Activated T-helper 9 cell treated with anti-CD3 and anti-CD28 coated beads, Interleukin-2, amount 50 U/mL, for 16 hours (primary cell): ENCODE measurements around the gene ERICH3.

ENCODE experiments used
- DNase-seq: peaks from one replicate; pipeline ENCODE4 v3.0.0-alpha.2; 2020; ENCODE audit warnings: low read depth

Gene ERICH3, protein sequence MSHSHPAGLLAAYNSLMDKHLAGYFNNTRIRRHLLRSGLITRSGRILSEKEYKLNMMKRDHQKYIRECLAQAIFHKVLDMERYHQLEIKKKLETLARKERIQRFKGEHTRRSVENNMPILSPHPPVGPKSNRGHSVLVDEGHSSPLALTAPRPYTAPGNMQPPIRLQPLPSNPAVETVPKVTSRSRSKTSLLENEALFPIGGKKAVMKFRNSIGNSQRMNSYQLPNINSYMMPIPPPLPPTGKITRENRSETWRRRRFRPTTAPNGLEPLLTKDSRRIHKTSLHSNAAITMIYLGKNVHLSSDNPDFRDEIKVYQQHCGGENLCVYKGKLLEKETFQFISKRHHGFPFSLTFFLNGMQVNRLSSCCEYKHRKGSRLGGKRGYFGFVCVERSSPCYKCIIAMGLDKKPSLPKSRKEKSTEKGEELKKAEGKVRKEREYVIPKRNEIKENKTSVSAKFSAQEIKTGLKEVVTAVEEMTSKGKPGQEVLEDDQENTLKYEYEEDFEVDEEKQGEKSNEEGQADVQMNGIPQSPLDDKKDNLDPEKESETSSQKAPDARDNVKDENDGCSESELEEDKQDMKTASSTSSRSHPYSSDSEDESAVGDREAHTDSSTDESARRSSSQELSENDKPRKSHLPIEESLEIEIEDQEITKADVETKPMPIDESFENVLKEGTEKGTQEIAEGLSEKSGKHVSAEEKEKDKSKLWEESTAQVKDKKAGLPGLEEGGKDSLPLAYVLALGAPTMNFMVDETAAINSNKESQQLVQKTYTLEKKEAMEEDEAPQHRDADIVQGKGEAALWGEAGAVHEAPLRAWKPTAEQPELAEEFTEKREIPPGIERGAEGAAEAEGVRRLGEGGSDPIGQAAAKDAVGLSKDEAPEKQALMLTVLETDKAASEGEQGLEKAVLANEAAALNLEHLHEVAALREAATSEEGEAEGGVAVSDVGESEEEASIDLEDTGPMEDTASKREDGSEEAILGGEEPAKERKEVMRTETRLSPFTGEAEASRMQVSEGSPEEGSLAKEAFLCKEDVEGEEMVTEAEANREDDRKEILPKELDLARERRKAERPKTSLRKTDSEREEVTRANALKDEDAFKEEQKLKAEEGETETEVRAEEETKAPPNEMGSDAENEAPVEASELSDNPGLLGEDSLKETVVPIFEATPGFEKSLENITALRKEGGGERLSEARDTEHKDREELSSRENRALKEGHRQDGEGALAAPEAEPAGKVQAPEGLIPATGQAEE (N-terminal part only)

DNA sequence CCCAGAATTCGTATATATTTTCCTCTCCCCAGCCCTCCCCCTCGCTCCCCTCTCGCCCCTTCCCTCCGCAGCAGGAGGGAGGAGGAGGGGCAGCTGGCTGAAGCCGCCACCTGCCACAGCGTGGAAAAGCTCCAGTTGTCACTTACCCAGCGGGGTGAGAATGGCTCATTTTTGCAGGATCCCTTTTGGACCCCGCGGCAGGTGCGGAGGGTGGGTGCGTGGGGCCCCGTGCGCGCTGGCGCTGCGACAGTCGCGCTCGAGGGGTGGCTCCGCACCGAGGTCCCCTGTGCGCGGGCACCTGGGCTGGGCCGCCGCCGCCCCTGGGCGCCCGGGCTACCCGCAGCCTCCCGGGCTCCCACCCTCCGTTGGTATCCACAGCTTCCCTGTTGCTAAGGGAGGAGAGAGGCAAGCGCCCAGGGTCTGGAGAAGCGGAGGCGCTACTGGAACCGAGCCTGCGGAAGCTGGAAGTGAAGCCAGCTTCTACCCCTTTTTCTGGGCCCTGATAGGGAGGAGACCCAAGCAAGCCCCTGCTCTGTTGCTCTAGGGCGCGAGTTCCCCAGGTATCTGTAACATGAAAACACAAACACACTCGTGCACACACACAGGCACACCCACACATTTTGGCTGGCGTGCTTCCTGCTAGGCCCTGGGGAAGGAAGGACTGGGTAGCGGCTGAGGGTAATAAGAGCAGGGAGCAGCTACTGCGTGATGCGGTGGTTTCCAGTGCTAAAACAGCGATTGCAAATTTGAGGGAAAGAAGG lies at the start of gene ERICH3:
TSS of gene ERICH3 (minus strand) at position 442 of the 761 bp plus-strand sequence. CDS start at position 169, 273 bp downstream.
- DNase-seq, result no peak

DNA sequence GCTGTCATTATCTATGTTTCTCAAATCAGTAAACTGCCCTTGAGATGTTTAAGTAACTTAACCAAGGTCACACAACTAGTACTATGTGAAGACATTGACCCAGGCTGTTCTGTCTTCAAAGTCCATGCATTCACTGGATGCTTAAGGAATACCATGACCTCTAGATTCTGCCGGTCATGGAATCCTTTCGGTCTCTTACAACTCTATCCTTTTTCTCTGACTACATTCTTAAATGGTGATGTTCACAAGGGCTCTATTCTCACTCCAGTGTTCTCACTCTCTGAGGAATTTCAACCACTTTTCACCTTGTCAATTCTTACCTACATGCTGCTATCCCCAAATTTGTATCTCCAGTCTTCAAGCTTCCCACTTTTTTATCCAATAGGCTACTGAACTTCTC lies 44.0 kb upstream of the ERICH3 start:
- DNase-seq, result no peak

DNA sequence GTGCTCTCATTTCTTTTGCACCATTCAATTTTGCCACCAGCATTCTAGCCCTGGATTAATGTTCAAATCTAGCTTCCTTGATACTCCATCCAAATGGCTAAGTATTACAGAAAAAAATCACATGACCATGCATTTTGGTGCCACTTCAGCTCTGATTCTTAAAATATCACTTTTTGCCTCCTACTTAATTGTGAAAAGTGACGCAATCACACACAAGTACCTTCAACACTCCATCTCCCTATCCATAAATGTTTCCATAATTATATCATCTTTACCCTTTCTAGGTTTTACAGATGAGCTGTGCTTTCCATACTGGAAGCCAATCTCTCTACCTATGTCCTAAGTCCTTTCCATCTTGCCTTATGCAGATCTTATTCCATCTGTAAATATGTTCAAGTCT lies 43.2 kb upstream of the ERICH3 start:
- DNase-seq, result no peak

DNA sequence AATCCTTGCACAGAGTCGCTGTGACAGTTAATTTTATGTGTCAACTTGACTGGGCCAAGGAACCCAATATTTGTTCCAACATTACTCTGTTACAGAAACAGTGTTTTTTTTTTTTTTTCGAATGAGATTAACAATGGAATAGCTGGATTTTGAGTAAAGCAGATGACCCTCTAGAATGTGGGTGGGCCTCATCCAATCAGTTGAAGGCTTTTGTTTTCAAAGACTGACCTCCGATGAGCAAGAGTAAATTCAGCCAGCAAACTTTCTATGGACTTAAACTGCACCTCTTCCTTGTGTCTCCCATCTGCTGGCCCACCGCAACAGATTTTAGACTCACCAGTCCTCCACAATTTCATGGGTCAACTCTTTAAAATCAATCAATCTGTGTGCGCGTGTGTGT lies 42.2 kb upstream of the ERICH3 start:
- no peak for DNase-seq

DNA sequence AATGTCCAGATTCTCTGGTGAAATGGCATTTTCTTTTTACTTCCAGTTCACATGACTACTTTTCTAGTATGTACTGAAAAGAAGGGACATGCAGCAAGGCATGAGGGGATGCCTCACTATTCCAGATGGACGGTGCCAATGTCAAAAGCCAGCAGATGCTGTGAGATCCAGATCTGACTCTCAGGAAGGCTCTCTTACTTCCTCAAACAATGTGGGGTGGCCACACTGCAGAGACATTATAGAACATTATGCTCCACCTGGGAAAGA lies 41.6 kb upstream of the ERICH3 start:
- DNase-seq, result no peak

DNA sequence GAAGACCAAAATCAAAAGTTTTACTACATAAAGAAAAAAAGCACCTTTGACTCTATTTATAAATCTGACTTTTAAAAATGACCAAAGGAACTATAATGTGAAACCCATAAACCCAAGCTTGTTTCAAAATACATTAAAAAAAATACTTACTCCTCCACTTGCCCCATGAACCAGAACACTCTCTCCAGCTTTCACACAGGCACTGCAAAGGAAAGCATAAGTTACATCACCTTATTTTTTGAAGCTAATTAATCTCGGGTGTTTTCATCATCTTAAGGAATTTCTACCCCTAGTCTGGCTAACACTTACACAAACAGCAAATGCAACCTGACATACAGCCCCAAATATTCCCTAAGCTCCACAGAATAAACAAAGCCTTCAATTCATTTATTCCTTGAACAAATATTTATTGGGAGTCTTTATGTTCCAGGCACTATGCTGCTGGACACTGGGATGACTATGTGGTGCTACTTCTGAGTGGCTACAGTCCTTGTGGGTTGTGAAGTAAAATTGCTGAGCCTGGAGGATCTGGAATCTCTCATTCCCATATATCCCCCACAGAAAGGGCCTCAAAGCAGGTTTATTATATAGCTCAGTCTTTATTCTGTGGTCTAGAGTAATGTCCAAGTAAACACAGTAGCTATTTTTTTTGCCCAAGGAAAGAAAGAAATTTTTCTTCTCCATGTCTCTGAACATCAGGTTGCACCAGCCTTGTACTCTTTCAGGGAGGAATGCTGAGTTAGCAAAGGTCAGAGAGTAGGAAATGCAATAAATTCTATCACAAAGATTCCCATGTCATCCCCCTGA lies 41.0 kb upstream of the ERICH3 start:
- DNase-seq, result no peak

DNA sequence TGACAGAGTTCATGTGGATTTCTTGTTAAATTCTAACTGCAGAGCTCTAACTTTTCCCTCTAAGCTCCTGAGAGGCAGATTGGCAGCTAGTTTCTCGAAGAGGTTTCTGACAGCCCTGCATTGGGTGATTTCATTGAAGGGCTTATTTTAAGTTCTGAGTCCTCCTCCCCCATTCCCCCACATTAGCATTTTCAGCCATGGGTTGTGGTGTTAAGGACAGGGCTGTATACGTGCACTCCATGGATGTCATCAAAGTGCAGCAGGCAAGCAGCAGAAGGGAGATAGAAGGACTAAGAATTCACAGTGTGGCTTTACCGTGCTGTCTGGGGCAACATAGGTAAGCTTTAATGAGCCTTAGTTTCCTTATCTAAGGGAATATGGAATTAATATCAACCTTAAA lies 40.3 kb upstream of the ERICH3 start:
- DNase-seq, result no peak

DNA sequence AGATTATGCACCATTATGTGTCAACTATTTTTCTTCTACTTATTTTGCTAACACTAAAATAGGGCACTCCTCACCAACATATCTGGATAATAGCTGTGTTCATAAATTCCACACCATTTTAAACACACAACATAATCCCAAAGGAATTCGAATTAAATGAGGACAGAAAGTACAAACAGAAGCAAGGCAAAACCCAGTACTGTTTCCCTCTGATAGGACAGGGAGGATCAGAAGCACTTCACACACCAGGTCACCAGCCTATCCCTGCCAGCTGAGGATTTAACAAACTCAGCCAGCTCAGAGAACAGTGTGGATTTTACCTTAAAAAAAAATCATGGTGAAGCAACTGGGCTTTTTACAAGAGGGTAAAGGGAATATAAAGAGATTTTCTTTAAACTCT lies 39.3 kb upstream of the ERICH3 start:
- no peak for DNase-seq

DNA sequence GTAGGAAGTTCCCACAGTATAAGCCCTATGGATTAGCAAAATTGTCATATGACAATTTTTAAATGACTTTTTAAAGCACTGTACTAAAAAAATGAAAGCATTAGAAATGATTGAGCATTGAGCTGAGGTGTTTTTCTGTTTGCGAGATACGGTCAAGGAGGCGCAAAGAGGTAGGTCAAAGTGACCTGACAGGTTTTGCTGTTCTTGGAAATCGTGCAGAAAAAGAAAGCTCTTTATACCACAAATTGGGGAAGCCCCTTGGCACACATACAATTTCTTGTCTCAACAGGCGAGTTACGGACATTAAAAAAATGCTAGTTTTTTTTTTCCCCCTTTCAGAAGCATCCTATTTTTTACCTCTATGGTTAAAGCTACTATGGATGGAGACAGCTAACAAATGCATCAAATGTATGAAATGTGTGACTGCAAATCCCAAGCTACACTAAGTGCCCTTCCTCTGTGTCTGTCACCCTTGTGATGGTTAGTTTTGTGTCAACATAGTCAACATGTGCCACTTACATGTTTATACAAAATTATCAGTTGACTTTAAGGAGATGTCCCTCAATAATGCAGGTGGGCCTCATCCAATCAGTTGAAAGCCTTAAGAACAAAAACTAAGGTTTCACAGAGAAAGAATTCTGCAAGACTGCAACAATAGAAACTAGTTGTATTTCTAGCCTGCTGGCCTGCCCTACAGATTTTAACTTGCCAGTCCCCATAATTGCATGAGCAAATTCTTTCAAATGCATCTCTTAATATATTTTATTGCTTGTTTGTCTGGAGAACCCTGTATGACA lies 30.0 kb upstream of the ERICH3 start:
- no peak for DNase-seq

DNA sequence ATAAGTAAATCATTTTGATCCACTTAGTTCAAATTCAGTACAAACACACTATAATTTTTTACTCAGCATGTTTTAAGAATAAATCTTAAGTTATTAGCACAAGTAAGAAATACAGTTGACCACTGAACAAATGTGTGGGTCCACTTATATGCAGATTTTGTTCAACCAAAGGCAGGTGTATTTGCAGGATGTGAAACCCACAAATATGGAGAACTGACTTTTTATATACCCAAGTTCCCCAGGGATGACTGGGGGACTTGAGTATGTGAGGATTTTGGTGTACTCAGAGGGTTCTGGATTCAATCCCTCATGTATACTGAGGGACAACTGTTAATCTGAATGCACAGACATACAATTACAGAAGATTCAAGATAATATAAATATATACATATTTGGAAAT lies 25.7 kb upstream of the ERICH3 start:
- no peak for DNase-seq

DNA sequence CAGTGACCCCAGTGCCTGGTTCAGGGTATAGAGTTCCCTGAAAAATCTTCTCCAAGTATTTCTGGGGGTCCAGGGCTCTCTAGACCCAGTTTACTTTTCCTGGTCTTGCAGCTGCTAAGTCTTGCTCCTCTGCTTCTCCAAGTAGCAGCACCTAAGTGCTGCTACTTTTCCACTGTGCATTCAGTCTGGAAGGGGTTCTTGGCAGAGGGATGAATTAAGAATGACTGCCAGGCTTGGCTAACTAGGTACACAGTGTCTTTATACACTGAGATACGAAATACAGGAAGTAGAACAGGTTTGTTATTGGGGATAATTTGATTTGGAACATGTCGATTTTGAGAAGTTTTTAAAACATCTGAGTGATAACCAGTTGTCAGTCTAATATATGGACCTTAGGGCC lies 24.2 kb upstream of the ERICH3 start:
- no peak for DNase-seq

DNA sequence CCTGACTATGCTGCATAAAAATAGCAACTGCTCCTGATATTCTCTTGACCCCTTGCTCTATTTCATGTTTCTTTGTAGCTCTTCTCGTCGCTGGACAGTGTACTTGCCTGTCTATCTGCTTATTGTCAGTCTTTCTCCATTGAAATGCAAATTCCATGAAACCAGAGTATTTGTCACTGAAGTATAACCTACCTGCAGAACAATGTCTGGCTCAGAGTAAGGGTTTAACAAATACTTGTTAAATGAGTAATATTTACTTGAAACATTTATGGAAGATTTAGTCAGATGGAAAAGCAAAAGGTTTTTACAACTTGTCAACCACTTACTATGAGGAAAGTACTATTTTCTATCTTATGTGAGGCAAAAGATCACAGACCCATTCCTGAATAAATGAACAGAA lies 19.9 kb upstream of the ERICH3 start:
- DNase-seq, result no peak

DNA sequence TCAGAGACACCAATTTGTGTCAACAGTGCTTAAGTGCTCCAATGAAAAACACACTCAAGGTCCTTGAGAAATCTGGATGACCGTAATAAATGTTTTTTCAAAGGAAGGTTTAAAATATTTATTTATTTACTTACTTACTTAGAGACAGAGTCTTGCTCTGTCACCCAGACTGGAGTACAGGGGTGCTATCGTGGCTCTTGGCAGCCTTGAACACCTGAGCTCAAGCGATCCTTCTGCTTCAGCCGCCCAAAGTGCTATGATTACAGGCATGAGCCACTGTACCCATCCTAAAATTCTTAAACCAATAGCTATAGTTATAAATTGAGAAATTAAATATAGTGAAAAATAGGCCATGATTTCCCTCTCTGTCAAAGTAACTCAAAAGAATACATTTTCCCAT lies 17.3 kb upstream of the ERICH3 start:
- no peak for DNase-seq

DNA sequence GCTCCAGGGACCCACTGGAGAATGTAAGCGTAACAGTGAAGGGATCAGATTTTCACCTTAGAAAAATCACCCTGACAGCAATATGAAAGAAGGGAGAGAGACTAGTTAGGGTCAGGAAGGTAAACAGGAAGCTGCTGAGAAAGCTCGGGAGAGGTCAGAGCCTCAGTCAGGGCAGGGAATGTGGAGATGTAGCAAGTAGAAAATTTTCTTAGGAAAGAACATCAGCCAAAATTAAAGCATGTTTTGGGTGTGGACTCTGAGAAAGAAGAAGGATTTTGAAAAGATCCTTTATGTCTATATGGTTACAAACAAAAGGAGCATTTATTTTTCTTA lies 16.7 kb upstream of the ERICH3 start:
- no peak for DNase-seq

DNA sequence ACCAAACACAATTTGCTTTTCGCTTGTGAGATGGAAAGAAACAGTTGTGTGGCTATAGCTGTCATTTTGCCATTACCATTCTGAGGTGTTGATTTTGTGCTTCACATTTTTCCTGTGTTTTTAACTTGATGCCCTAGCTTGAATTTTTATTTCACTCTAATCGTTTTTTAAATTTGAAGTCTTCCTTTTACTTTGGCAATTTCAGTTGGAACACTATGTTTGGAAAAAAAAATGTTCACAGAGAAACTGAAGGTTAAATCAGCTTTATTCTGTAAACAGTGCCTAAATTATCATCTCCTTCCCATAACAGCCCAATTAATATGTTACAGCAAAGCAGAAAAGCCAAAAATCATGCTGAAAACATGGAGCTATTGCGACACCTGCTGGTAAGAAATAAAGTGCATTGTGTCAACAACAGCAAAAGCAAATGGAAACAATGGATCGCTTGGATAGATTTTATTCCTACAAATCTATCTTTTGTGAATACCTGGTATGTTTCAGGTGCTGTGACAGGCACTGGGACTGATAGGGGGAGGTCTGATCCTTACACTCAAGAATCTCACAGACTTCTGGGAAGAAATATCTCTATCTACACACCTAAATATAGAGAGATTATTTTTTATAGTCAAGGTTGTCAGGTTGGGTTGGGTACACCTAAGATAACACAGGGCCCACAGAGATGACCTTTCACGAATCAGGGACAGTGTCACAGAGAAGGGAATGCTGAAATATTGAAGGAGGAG lies 16.2 kb upstream of the ERICH3 start:
- no peak for DNase-seq

DNA sequence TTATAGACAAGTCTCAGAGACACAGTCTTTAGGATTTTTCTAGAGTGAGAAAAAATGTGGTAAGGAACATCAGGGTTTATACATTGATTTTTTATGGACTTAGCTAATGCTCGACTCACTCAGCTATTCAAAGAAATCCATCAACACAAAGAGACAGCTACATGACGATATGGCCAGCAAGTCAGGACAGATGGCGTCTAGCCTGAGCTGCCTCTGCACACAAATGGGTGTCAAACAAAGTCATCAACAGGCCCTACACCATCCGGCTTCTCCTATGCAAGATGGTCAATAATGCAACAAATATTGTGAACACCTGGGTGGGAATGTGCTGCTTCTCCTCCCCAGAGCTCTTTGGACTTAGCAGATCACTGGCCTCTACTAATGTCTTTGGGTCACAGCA lies 13.3 kb upstream of the ERICH3 start:
- no peak for DNase-seq

DNA sequence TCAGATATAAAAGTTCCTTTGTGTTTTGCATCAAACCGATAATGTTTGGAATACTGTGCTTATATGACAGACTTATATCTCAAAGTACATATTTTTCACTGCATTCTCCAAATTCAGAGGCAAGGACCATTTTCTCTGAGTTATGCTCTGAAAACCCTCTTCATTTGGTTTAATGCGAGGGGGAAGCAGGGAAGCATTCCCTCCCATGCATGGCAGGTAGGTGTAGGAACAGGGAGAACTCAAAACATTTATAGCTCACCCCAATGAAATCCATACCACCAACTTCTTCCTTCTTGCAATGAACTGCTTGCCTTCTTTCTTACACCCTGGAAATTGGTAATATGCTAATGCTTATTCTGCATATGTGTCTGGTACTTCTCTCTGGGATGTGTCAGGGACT lies 10.7 kb upstream of the ERICH3 start:
- no peak for DNase-seq

DNA sequence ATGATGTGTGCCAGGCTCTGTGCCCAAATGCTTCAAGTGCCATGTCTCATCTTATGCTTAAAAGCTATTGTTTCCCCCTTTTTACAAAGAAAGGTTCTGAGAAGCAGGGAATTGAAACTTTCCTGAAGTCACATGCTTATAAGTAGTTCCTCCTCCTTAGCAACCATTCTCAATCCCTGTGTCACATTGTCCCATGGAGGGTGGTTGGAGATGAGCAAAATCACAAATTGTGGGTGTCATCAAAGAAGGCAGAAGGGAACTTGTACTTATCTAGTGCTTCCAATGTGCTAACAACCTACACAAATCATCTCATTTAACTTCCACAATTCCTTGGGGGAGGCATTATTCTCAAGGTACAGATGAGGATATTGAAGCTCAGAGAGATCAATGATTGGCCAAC lies 10.1 kb upstream of the ERICH3 start:
- no peak for DNase-seq

DNA sequence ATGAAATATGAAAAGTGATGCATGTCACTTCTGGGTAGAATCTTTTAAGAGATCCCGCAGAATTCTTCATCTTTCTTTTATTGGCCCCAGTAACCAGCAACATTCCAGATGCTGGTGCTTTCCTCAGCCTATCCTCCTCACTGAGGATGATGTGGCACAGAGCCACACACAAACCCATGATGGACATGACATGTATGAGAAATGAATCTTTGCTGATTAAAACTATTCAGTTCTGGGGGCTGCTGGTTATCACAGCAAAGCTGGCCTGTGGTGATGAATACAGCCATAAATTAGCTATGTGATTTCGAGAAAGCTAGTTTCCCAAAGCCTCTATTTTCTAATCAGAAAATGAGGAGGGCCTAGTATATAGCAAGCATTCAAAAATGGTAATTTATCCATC lies 8.3 kb upstream of the ERICH3 start:
- no peak for DNase-seq

DNA sequence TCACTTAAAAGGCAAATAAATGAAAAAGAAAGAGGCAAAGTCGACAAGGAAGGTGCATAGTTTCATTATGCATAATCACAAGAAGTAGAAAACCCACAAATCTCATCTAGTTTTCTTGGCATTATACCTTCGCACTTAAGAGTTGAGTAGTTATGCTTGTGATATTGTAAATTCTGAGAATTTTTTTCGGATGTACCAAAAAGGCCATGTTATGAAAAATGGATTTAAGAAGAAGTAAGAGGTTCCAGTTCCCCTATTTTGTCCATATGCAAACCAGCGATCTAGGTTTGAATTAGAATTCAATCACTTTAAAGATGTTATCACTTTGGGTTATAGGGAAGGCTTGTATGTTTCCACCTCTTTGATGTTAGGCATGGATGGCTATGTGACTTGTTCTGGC lies 7.9 kb upstream of the ERICH3 start:
- DNase-seq, result no peak
